NCI-H2227 (cell line): ENCODE results near the gene NOL4.
"Not testable (repeated sequence)": the region's sequence is repeated elsewhere in the genome, so short reads cannot be mapped to it uniquely, and the experiment has no call there.

Experiments
- DNase-seq: peaks from one replicate; lab custom pipeline; 2025; ENCODE audit not compliant: unreplicated experiment; lab: John Stamatoyannopoulos, UW

The NOL4 gene

GRCh38 chr18:34224423-34225217 lies at the start of gene NOL4:
TSS of gene NOL4 (minus strand) at chr18:34224913. CDS start at chr18:34223253, 1,660 bp downstream.
- DNase-seq: peak; percentile 96

DNA sequence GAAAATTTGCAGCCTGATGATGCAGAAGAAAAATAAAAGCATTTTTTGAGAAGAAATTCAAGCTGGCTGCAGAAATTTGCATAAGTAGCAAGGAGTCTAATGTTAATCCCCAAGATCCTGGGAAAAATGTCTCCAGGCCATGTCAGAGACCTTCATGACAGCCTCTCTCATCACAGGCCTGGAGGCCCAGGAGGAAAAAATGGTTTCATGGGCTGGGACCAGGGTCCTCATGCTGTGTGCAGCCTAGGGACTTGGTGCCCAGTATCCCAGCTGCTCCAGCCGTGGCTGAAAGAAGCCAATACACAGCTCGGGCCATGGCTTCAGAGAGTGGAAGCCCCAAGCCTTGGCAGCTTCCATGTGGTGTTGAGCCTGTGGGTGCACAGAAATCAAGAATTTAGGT lies 41.3 kb upstream of the NOL4 start:
- not testable (repeated sequence) for DNase-seq

GRCh38 chr18:34261865-34262780 lies 37.4 kb upstream of the NOL4 start:
- no peak for DNase-seq

GRCh38 chr18:34258176-34258575 lies 33.5 kb upstream of the NOL4 start:
- DNase-seq: peak; percentile 71

- DNase-seq: no peak
Observed at GRCh38 chr18:34251919-34252318, 27.2 kb upstream of the NOL4 start.

DNA sequence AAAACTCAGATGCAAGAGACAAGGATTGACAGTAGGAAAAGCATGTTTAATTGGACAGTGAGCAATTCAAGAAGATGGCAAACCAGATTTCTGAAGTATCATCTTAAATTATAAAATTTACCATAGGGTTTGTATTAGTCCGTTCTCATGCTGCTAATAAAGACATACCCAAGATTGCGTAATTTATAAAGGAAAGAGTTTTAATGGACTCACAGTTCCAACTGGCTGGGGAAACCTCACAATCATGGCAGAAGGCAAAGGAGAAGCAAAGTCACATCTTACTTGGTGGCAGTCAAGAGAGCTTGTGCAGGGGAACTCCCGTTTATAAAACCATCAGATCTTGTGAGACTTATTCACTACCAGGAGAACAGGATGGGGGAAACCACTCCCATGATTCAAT lies 24.0 kb upstream of the NOL4 start:
- no peak for DNase-seq

DNA sequence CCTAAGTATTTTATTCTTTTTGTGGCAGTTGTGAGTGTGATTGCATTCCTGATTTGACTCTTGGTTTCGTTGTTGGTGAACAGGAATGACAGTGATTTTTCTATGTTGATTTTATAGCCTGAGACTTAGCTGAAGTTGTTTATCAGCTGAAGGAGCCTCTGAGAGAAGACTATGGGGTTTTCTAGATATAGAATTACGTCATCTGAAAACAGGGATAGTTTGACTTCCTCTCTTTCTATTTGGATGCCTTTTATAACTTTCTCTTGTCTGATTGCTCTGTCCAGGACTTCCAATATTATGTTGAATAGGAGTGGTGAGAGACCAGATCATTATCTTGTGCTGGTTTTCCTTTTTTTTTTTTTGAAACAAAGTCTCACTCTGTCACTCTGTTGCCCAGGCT lies 18.0 kb upstream of the NOL4 start:
- DNase-seq: no peak

DNA sequence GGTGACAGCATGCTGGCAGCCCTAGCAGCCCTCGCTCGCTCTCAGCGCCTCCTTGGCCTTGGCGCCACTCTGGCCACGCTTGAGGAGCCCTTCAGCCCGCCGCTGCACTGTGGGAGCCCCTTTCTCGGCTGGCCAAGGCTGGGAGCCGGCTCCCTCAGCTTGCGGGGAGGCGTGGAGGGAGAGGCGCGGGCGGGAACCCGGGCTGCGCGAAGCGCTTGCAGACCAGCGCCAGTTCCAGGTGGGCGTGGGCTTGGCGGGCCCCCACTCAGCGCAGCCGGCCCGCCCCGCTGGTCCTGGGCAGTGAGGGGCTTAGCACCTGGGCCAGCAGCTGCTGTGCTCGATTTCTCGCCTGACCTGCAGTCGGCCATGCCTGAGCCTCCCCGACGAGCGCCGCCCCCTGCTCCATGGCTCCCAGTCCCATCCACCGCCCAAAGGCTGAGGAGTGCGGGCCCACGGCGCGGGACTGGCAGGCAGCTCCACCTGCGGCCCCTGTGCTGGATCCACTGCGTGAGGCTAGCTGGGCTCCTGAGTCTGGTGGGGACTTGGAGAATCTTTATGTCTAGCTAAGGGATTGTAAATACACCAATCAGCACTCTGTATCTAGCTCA lies 9.2 kb upstream of the NOL4 start:
- not testable (repeated sequence) for DNase-seq

GRCh38 chr18:34225218-34225553 lies 473 bp upstream of the NOL4 start:
- no peak for DNase-seq

- DNase-seq: no peak
Observed at GRCh38 chr18:34223893-34224422, 755 bp downstream of the NOL4 start.

DNA sequence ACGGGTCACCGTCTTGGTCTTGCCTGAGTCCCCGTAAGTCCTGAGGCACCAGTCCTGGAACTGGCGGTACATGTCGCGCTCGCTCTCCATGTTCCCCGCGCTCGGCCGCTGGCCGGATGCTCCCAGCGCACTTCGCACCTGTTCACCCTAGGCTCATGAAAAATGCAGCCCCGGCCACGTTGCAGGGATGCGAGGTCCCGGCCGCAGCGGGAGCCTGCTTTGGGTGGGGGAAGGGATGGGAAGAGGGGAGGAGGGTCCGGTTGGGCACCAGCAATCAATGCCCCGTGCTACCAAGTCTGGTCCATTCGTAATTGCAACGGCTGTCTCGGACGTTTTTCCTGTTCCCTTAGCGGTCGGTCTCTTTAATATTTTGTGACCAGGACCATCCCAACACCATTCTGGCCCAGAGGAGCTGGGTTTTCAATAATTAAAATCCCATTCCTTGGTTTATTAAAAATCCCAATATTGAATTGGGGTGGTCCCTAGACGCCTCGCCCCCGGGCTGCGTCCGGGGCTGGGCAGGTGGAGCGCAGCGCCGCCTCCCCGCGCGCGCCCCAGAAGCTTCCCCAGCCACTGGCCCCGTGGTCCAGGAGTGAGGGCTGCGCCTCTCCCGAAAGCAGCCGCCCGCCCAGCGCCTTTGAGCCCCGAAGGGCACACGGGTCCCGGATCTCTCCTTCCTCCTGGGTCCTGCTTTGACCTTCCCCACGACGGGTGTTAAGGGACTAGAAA lies 1.4 kb downstream of the NOL4 start:
- DNase-seq: peak; percentile 71

DNA sequence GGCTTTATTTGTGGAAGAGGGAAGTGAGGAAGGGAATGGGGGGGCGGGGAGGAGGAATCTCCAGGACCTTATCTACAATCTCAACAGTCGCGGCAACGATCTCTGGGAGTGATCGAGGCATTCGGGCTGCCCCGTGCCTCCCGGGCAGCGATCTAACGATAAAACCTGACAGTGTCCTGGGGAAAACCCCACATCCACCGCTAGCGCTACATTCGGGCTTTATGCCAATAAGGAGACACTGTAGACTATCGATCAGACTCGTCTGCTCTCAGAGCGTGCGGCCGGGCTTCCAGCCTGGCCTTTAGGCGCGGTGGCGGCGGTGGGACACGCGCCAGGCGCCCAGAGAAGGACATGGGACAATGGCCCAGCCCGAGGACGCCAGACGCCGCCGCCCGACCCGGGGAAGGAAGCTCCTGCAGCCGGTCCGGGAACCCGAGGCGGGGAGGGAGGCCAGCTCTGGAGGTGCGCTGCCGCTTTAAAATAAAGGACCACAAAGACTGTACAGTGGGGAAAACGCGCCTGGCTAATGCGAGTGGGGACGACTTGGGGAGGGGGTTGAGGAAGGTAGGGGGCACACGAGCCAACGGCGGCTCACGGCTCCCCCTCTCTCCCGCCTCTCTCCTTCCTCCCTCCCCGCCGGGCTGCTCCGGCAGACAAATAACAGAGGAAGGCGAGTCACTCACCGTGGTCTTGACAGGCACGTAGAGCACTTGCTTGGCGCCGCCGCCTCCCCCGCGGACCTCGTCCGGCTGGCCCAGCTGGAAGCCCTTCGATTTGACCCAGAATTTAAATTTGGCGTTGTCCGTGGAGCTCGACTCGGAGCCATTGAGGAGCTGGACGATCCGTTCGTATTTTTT lies 2.2 kb downstream of the NOL4 start:
- DNase-seq: peak; percentile 79

DNA sequence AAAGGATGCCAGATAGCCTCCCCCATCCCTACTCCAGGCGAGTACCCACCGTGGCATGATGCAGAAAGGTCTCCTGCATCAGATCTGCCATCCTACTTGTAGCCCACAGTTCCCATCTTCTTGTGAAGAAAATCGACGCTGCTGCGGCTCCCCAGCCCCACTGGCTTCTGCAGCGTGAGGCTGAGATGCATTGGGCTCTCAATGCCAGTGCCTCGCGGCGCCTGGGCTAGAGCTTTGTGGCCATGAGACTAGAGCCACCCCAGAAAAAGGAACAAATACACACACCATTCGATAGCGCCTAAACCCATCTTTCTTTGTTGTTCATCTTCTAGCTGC lies 2.8 kb downstream of the NOL4 start:
- DNase-seq: peak; percentile 65

DNA sequence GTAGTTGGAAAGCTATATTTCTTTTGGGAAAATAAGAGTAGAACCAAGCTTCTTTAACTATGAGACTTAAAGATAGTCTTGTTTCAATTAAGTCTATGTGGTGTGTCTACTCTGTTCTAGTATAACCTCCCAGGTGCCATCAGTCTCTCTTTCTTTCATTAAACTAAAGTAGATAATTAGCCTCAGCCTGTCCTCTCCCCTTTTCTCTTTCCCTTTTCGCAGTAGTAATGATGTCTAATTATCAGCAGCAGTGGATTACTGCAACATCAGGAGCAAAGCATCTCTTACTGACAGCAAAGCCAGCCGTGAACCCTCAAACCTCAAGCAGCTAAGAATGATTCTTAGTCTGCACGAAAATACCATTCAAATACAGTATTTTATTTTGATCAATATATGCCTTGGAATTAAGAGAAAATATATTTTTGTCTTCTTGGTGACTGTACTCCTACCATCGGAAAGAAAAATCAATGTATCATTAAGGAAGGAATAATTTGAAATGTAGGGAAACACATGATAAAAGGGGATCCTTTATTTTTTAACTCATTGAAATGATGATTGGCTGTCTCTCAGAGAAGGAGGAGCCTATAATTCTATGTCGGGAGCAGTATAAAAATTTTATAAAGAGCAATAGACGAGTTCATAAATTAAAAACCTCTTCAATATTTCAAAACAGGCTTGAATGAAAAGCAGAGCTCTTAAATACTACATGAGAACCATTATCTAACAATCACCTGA lies 4.5 kb downstream of the NOL4 start:
- peak; percentile 34 for DNase-seq

DNA sequence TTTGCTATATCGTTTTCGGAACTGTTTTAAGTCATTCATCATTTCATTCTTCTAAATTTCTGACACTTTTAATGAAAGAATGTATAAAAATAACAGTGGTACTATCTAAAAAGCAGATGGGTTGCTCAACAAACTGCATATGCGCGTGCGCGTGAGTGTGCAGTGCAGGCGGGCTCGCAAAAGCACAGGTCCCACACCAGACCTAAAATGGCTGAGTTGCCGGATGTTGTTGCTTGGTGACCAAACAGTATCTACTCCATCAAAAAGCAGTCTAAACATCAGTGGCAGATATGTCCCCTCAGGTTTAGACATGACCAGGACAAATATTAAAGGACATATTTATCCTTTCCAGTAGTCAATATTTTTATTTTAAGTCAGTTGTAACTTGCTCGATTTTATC lies 5.1 kb downstream of the NOL4 start:
- peak; percentile 89 for DNase-seq

GRCh38 chr18:34212511-34212910 lies 12.2 kb downstream of the NOL4 start:
- no peak for DNase-seq

DNA sequence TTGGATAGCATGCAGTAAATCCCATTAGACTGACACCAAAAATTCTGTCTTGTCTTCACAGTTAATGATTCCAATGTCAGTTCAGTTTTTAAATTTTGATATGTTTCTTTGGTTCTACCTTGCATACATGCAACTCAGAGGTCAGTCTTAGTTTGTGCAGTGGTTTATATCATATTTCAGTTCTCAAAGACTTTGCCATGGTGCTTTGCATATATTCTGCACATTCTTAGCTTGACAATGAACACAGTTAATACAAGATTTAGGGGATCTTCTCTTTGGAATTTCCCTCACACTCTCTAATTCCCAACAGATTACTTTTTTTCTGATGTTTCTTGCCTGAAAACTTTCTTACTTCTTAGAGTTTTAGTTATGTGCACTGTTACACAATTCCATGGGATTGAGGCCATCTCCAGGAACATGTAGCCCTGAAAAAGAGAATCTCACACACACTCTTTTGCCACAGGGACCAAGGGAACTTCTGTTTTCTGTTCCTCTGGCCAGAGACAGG lies 17.3 kb downstream of the NOL4 start:
- no peak for DNase-seq

DNA sequence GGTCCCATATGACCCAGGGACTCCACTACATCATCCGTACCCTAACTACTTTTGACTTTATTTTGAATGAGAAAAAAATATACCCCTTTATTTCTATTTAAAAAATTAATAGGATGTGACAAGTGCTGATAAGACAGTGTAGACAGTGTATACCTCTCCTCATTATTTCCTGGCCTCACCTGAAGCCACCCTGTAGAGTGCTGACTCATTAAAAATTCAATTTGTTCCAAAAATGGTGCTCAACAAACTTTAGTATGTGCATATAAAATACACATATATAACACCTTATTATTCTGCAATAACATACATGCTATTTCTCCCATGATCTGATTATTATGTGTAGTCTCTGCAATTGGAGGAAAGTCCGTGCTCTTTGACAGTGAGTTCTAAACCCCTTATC lies 20.8 kb downstream of the NOL4 start:
- no peak for DNase-seq

DNA sequence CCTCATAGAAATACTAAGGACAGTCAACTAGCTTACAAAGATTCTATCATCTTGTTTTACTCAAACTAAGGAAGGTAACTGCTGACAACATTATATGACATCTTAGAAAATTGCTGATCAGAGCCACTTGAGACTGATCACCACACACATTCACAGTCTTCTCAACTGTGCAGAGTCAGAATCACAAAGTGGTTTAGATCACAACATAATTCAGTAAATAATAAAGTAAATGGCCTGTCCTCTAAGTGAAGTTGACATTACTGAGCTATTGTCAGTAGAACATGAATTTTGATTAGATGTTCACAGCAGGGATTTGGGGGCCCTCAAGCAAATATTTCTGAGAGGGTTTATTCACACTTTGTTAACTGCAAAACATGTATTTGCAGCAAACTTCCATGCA lies 28.5 kb downstream of the NOL4 start:
- DNase-seq: peak; percentile 14
